OCI-LY7 (cell line): Measurements from ENCODE around the gene ALK. TPM values are rescaled to one million over a fixed set of nuclear protein-coding genes. Genes with fewer than 3 reads are reported as not detected.

ENCODE experiments used
- BruUV-seq: library from RNA; stranded (reverse); fragments of 400-500 nt; replicated peaks from 2 replicates; lab custom pipeline; 2021; lab: Mats Ljungman, UMichigan
- CTCF ChIA-PET: fragments of 300-600 bp; sonication (Branson Sonifier 250); formaldehyde crosslinking; loops from one replicate; lab custom pipeline; 2022; ENCODE audit warnings: antibody characterized with exemption; ENCODE audit not compliant: unreplicated experiment; lab: Charles Lee
- POLR2A ChIA-PET: fragments of 300-600 bp; sonication (Branson Sonifier 250); formaldehyde crosslinking; loops from one replicate; lab custom pipeline; 2022; ENCODE audit warnings: antibody characterized with exemption; lab: Charles Lee
- DNase-seq: peaks from one replicate; pipeline ENCODE4 v3.0.0-alpha.2; 2015; ENCODE audit warnings: low spot score
- H2AFZ ChIP-seq: fragments of 200-600 bp; sonication (generic), shearing (Covaris generic); 2 replicates; pipeline ENCODE4 v1.6.1; 2014; ENCODE audit warnings: mild to moderate bottlenecking, antibody characterized with exemption, low read length, moderate library complexity
- H3K27ac ChIP-seq: fragments of 200-600 bp; sonication (generic); 2 replicates; pipeline ENCODE4 v1.5.1; 2014; ENCODE audit warnings: mixed run types, low read depth, mild to moderate bottlenecking, moderate library complexity, low read length, inconsistent platforms; ENCODE audit not compliant: poor library complexity, severe bottlenecking
- H3K36me3 ChIP-seq: fragments of 200-600 bp; sonication (generic); 2 replicates; pipeline ENCODE4 v1.6.1; 2014; ENCODE audit warnings: mild to moderate bottlenecking, antibody characterized with exemption, low read length, moderate library complexity, mixed read lengths; ENCODE audit not compliant: insufficient read depth
- H3K4me1 ChIP-seq: fragments of 200-600 bp; sonication (generic); 2 replicates; pipeline ENCODE4 v1.5.1; 2014; ENCODE audit warnings: mild to moderate bottlenecking, low read length; ENCODE audit not compliant: insufficient read depth, poor library complexity, severe bottlenecking
- H3K4me2 ChIP-seq: fragments of 200-600 bp; sonication (generic); 2 replicates; pipeline ENCODE4 v1.6.1; 2014; ENCODE audit warnings: mild to moderate bottlenecking, low read length
- H3K4me3 ChIP-seq: fragments of 200-600 bp; sonication (generic); 2 replicates; pipeline ENCODE4 v1.5.1; 2014; ENCODE audit warnings: mild to moderate bottlenecking, low read depth, low read length; ENCODE audit not compliant: poor library complexity, severe bottlenecking
- H3K79me2 ChIP-seq: fragments of 200-600 bp; sonication (generic); 2 replicates; pipeline ENCODE4 v1.6.1; 2016; ENCODE audit warnings: low read depth, mild to moderate bottlenecking, low read length, moderate library complexity, mixed read lengths; ENCODE audit not compliant: insufficient read depth
- H3K9me2 ChIP-seq: fragments of 200-600 bp; sonication (generic); 2 replicates; pipeline ENCODE4 v1.6.1; 2016; ENCODE audit warnings: mild to moderate bottlenecking, low read length, mixed read lengths; ENCODE audit not compliant: insufficient read depth
- H3K9me3 ChIP-seq: fragments of 200-600 bp; sonication (generic); 2 replicates; pipeline ENCODE4 v1.6.1; 2014; ENCODE audit warnings: mild to moderate bottlenecking, mixed run types, low read length, mixed read lengths
- H4K20me1 ChIP-seq: fragments of 200-600 bp; sonication (generic); 2 replicates; pipeline ENCODE4 v1.6.1; 2014; ENCODE audit warnings: mild to moderate bottlenecking, antibody characterized with exemption, low read length, moderate library complexity, mixed read lengths; ENCODE audit not compliant: insufficient read depth
- CTCF ChIP-seq: fragments of 200-600 bp; sonication (generic); conservative IDR thresholded peaks from 2 replicates; pipeline ENCODE4 v1.5.1; 2014; ENCODE audit warnings: mild to moderate bottlenecking, antibody characterized with exemption, low read length, moderate library complexity, mixed read lengths
- EZH2phosphoT487 ChIP-seq: fragments of 200-600 bp; sonication (generic); IDR thresholded peaks from 2 replicates; pipeline ENCODE4 v1.6.1; 2018; ENCODE audit warnings: low read depth, borderline replicate concordance, mild to moderate bottlenecking, mixed run types, antibody characterized with exemption, low read length, moderate library complexity, mixed read lengths
- intact Hi-C: fragments of 100-400 bp; cut with micrococcal nuclease; formaldehyde crosslinking; loops from one replicate; pipeline ENCODE4 v1.10.0; 2022; ENCODE audit not compliant: unreplicated experiment
- total RNA-seq, 2 experiments: library from RNA; depleted of rRNA in 1 of 2; stranded (reverse); fragments of >200 nt in 1 of 2; shearing (Covaris generic) in 1 of 2; gene quantifications; 2 replicates each; pipeline ENCODE4 v1.2.3, GENCODE V29; 2014 to 2022

ALK gene
- total RNA-seq, 2 experiments from 2014 or later, result 0.09 TPM; not detected in 1

- ChIA-PET CTCF (interaction anchor here (0.5 kb wide), 1 partner anchor 408 kb away, joined by 3 read pairs; no protein-coding TSS in a partner anchor), POLR2A (no interaction called here)
- Histone ChIP-seq H3K4me3 (no peak overlapping the region), H3K9me3 (no peaks in the 10 kb centered on the region), H3K27ac (no peak overlapping the region), H3K9me2 (no peaks in the 10 kb centered on the region), H2AFZ (no peak overlapping the region), H4K20me1 (no peaks in the 10 kb centered on the region), H3K36me3 (no peaks in the 10 kb centered on the region), H3K4me1 (no peaks in the 10 kb centered on the region), H3K79me2 (no peaks in the 10 kb centered on the region), H3K4me2 (no peak overlapping the region)
- BruUV-seq, result no TSS peak
- intact Hi-C loops, result no loop called here
- TF ChIP-seq EZH2phosphoT487 (no peak), CTCF (no peak)
- DNase-seq, result no peak
Measured at GRCh38 chr2:29232041-29232440, 689.3 kb downstream of the ALK start.

GRCh38 chr2:29229640-29230039, 691.7 kb downstream of the ALK start:
- CTCF ChIA-PET, result no interaction called here
- intact Hi-C loops, result no loop called here
- no peak overlapping the region for H3K27ac ChIP-seq

GRCh38 chr2:29228947-29229346, 692.4 kb downstream of the ALK start:
- Histone ChIP-seq H3K4me1 (no peaks in the 10 kb centered on the region), H4K20me1 (no peaks in the 10 kb centered on the region), H2AFZ (no peak overlapping the region), H3K27ac (no peak overlapping the region), H3K4me3 (no peak overlapping the region), H3K9me2 (no peaks in the 10 kb centered on the region), H3K36me3 (no peaks in the 10 kb centered on the region), H3K4me2 (no peak overlapping the region), H3K79me2 (no peaks in the 10 kb centered on the region), H3K9me3 (no peaks in the 10 kb centered on the region)
- BruUV-seq, result no TSS peak
- ChIA-PET CTCF (no interaction called here), POLR2A (no interaction called here)
- no peak for TF ChIP-seq CTCF
- TF ChIP-seq EZH2phosphoT487, result no peak
- intact Hi-C loops, result no loop called here
- no peak for DNase-seq

More at GRCh38 chr2:29229640-29230039, 691.7 kb downstream of the ALK start:
- no peaks in the 10 kb centered on the region for H3K9me3 ChIP-seq
- TF ChIP-seq CTCF, result no peak
- POLR2A ChIA-PET, result no interaction called here
- H3K4me1 ChIP-seq, result no peaks in the 10 kb centered on the region
- no peak overlapping the region for H3K4me3 ChIP-seq
- H4K20me1 ChIP-seq, result no peaks in the 10 kb centered on the region
- no peaks in the 10 kb centered on the region for H3K36me3 ChIP-seq
- no TSS peak for BruUV-seq
- no peaks in the 10 kb centered on the region for H3K9me2 ChIP-seq
- H2AFZ ChIP-seq, result no peak overlapping the region
- H3K4me2 ChIP-seq, result no peak overlapping the region
- no peaks in the 10 kb centered on the region for H3K79me2 ChIP-seq
- no peak for DNase-seq
